NB4 (cell line): ENCODE results near the gene PRKCE.

Source experiments
- CTCF ChIP-seq: IDR thresholded peaks from one replicate; pipeline ENCODE4 v1.5.1; 2012; ENCODE audit warnings: low read depth, low read length
- MAX ChIP-seq: IDR thresholded peaks from 2 replicates; pipeline ENCODE4 v1.6.1; 2011; ENCODE audit warnings: low read depth, low read length
- MYC ChIP-seq: IDR thresholded peaks from 2 replicates; pipeline ENCODE4 v1.6.1; 2011; ENCODE audit warnings: low read depth, low read length
- POLR2A ChIP-seq: IDR thresholded peaks from 2 replicates; pipeline ENCODE4 v1.6.1; 2011; ENCODE audit warnings: mild to moderate bottlenecking; ENCODE audit not compliant: insufficient read length; ENCODE audit errors: extremely low read depth

GRCh38 chr2:46006473-46007025 lies 355.1 kb downstream of the PRKCE start:
- no peak for TF ChIP-seq POLR2A
- no peak for TF ChIP-seq CTCF
- no peak for TF ChIP-seq MAX
- no peak for TF ChIP-seq MYC
